HEK293 (cell line): ENCODE results near the gene DDX47.

Source experiments
- CTCF ChIP-seq: fragments of 450-650 bp; formaldehyde crosslinking; IDR thresholded peaks from 2 replicates; pipeline ENCODE4 v1.5.1; 2016; ENCODE audit warnings: missing biosample characterization, missing genetic modification characterization
- MYNN ChIP-seq: fragments of 450-650 bp; formaldehyde crosslinking; IDR thresholded peaks from 2 replicates; pipeline ENCODE4 v1.5.1; 2016; ENCODE audit warnings: missing biosample characterization, missing genetic modification characterization, borderline replicate concordance
- PATZ1 ChIP-seq: fragments of 450-650 bp; formaldehyde crosslinking; IDR thresholded peaks from 2 replicates; pipeline ENCODE4 v1.5.1; 2016; ENCODE audit warnings: missing biosample characterization, missing genetic modification characterization
- PBX3 ChIP-seq: sonication (generic); formaldehyde crosslinking; IDR thresholded peaks from 2 replicates; pipeline ENCODE4 v1.8.1; 2022; ENCODE audit warnings: mild to moderate bottlenecking, moderate library complexity, missing genetic modification reagents
- ZNF112 ChIP-seq: fragments of 450-650 bp; formaldehyde crosslinking; IDR thresholded peaks from 2 replicates; pipeline ENCODE4 v1.5.0; 2017; ENCODE audit warnings: missing biosample characterization, missing genetic modification characterization
- ZNF266 ChIP-seq: fragments of 450-650 bp; formaldehyde crosslinking; IDR thresholded peaks from 2 replicates; pipeline ENCODE4 v1.5.1; 2016; ENCODE audit warnings: missing biosample characterization, missing genetic modification characterization, low read depth
- ZNF341 ChIP-seq: fragments of 450-650 bp; formaldehyde crosslinking; IDR thresholded peaks from 2 replicates; pipeline ENCODE4; 2016; ENCODE audit warnings: low read depth, missing biosample characterization, missing genetic modification characterization

DNA sequence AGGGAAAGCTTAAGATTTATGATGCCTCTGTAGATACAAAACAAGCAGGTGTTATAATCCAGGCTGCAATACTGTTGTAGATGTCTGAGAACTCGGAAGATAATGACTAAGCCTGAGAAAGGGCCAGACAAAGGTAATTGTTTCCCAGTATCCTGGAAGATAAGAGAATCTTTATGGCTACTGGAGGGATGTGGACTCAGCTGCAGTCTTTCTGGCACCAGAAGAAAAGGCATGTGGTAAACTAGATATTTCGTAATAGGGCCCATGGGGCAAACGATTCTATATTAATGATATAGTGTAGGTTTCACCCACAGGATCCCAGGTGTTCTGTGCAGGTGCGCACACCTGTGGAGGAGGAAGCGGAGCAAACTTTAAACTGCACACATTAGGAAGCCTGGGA, 36.9 kb upstream of the DDX47 start:
- TF ChIP-seq CTCF (tag by site-specific recombination), result no peak
- TF ChIP-seq ZNF341 (tag by site-specific recombination), result no peak
- TF ChIP-seq PBX3 (CRISPR knock-in tag), result no peak
- no peak for TF ChIP-seq ZNF112 (tag by site-specific recombination)
- no peak for TF ChIP-seq ZNF266 (tag by site-specific recombination)
- no peak for TF ChIP-seq MYNN (tag by site-specific recombination)
- no peak for TF ChIP-seq PATZ1
